PC-3 (cell line): ENCODE measurements around the gene CPLX3.

Experiments
- CTCF ChIP-seq: fragments of 300-600 bp; sonication (generic); conservative IDR thresholded peaks from 2 replicates; pipeline ENCODE4 v1.5.1; 2017; ENCODE audit warnings: antibody characterized with exemption, low read depth, mild to moderate bottlenecking, low read length
- EZH2phosphoT487 ChIP-seq: fragments of 300-600 bp; sonication (generic); IDR thresholded peaks from 2 replicates; pipeline ENCODE4 v1.6.1; 2018; ENCODE audit warnings: mild to moderate bottlenecking, antibody characterized with exemption, low read length, borderline replicate concordance

GRCh38 chr15:74779162-74779648 lies 47.2 kb upstream of the CPLX3 start:
- no peak for TF ChIP-seq CTCF
- TF ChIP-seq EZH2phosphoT487: no peak
